ENCODE results near the gene PRSS21.

The PRSS21 gene

GRCh38 chr16:2828876-2829430 is 11.9 kb downstream of the PRSS21 start:
- H3K27ac ChIP-seq: peak overlapping the region; percentile 99

GRCh38 chr16:2829501-2830354 is 12.7 kb downstream of the PRSS21 start, which contains the start of gene ZG16B:
Gene ZG16B, plus strand, starts transcription at chr16:2830303. Its CDS starts 139 bp downstream, at chr16:2830442.
- peak; percentile 61; the same call in 1 of the 2 replicates for TF ChIP-seq ZFX (IDR thresholded peaks at IDR 0.05)
- no peak for TF ChIP-seq CTCF (conservative IDR thresholded peaks at IDR 0.05)
- H3K27ac ChIP-seq: peak within 1 kb of the TSS; percentile 99

More at GRCh38 chr16:2828876-2829430, 11.9 kb downstream of the PRSS21 start:
- TF ChIP-seq ZFX (IDR thresholded peaks at IDR 0.05): no peak
- TF ChIP-seq CTCF (conservative IDR thresholded peaks at IDR 0.05): no peak

GRCh38 chr16:2830355-2830695 is 13.3 kb downstream of the PRSS21 start:
- H3K27ac ChIP-seq: peak overlapping the region; percentile 99
- TF ChIP-seq CTCF (conservative IDR thresholded peaks at IDR 0.05) (no peak), ZFX (IDR thresholded peaks at IDR 0.05) (0 out of 2 replicates have a peak, but pooled peaks have one; percentile 24)

GRCh38 chr16:2831203-2831602 is 14.2 kb downstream of the PRSS21 start:
- H3K27ac ChIP-seq: peak overlapping the region; percentile 99
- TF ChIP-seq CTCF (conservative IDR thresholded peaks at IDR 0.05): no peak
- no peak for TF ChIP-seq ZFX (IDR thresholded peaks at IDR 0.05)

- no peak for TF ChIP-seq CTCF (conservative IDR thresholded peaks at IDR 0.05)
- TF ChIP-seq ZFX (IDR thresholded peaks at IDR 0.05): no peak
- H3K27ac ChIP-seq: no peak overlapping the region
Observed at GRCh38 chr16:2833776-2834175, 16.7 kb downstream of the PRSS21 start.

- 0 out of 2 replicates have a peak overlapping the region, but pooled peaks have one; percentile 17 for H3K27ac ChIP-seq
- no peak for TF ChIP-seq CTCF (conservative IDR thresholded peaks at IDR 0.05)
- no peak for TF ChIP-seq ZFX (IDR thresholded peaks at IDR 0.05)
Observed at GRCh38 chr16:2834968-2835367, 17.9 kb downstream of the PRSS21 start.
